ENCODE results near the gene CLDN8.
A peak's percentile ranks its signal among the peaks of the same experiment; 100 is the strongest.

CLDN8 gene

DNA sequence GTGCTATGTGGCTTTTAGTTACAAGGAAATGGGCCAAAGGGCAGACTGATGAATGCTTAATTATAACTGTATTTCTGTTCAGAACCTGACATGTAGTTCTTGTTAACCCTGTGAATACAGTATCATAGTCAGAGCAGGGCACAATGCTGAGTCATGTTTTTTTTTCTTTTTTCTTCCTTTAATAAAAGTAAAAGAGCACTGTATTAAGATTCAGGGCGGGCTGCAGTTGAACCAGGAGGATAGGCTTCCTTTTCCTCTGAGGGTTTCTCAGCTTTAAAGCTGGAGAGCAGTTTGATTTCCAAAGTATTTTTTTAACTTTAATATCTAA is 8.7 kb downstream of the CLDN8 start:
- TF ChIP-seq, protein P1, sequence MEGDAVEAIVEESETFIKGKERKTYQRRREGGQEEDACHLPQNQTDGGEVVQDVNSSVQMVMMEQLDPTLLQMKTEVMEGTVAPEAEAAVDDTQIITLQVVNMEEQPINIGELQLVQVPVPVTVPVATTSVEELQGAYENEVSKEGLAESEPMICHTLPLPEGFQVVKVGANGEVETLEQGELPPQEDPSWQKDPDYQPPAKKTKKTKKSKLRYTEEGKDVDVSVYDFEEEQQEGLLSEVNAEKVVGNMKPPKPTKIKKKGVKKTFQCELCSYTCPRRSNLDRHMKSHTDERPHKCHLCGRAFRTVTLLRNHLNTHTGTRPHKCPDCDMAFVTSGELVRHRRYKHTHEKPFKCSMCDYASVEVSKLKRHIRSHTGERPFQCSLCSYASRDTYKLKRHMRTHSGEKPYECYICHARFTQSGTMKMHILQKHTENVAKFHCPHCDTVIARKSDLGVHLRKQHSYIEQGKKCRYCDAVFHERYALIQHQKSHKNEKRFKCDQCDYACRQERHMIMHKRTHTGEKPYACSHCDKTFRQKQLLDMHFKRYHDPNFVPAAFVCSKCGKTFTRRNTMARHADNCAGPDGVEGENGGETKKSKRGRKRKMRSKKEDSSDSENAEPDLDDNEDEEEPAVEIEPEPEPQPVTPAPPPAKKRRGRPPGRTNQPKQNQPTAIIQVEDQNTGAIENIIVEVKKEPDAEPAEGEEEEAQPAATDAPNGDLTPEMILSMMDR (IDR thresholded peaks at IDR 0.05; ENCODE audit: insufficient read depth, missing control alignments), result no peak
- FAIRE-seq (no peak), DNase-seq (ENCODE audit: insufficient read length, low spot score) (no peak)

DNA sequence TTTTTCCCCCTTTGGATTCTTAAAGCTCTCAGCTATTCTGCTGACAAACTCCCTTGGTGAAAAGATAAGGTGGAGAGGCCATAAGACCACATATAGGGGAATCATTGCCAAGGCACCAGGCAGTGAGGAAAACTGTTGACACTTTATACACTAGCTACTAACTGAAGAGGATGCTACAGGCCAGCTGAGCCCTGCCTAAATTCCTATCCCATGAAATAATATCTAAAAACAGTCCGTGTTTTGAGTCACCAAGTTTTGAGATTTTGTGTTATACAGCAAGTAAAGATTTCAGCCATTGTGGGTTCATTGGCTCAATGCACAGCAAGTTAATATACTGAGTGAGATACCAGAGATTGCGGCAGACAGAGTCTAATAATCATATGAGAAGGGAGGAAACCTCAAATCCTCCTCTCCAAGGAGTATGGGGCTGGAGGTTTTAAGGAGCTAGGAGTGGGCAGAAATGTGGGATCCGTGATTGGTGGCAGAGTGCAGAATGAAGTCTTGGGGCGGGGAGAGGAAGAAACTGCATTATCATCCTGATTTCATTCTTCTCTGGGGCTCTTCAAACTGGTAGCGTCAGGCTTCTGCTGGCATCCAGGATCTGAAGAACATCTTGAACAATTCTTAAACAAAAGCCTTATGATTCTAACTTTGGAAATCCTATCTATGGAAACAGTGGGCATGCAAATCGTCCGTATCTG is 9.2 kb downstream of the CLDN8 start:
- FAIRE-seq (no peak), DNase-seq (ENCODE audit: insufficient read length, low spot score) (no peak)
- TF ChIP-seq, protein P1 (IDR thresholded peaks at IDR 0.05; ENCODE audit: insufficient read depth, missing control alignments), result no peak

DNA sequence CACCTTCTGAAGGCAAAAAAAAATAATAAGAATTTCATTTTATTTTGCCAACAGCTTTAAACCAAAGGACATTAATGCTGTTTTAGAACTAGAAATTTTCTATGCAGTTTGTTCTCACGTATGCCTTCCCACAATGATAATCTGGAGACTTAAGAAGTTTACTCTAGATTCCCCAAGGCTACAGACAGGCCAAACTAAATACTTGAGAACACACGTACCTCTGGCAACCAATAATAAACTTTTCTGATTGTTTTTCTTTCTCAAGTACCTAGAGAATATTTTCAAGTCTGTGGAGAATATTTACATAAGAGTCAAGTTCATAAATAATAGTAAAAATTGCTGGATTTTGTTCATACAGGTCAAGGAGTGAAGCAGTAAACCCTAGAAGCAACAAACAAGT is 15.9 kb downstream of the CLDN8 start:
- FAIRE-seq (no peak), DNase-seq (ENCODE audit: insufficient read length, low spot score) (no peak)
- TF ChIP-seq, protein P1 (IDR thresholded peaks at IDR 0.05; ENCODE audit: insufficient read depth, missing control alignments), result no peak

DNA sequence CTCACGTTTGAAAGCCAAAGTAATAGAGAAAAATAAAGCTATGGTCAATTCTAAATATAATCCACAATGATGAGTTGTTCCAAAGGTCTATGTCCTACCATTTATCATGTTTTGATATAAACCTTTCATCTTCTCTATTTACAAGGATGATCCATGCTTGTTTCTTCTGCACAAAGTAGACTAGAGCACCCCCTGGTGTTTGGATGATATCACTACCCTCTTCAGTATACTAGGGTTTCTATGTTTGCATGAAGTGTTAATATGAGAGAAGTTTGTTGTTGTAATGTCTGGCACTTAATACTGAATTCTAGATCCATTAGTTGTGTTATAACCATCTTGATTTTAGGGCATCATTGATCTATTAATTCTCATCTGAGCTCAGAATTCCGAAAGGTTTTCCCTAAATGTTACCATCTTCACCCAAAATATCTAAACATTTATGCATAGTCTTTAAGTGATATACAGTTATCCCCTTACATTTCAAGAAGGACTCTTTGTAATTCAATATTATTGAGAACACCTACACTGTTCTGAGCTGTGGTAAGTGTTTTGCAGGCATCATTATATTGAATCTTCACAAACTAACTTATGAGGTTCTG is 21.1 kb downstream of the CLDN8 start:
- peak; percentile 88 for FAIRE-seq
- DNase-seq (ENCODE audit: insufficient read length, low spot score), result no peak
- TF ChIP-seq, protein P1 (IDR thresholded peaks at IDR 0.05; ENCODE audit: insufficient read depth, missing control alignments), result peak; percentile 71

DNA sequence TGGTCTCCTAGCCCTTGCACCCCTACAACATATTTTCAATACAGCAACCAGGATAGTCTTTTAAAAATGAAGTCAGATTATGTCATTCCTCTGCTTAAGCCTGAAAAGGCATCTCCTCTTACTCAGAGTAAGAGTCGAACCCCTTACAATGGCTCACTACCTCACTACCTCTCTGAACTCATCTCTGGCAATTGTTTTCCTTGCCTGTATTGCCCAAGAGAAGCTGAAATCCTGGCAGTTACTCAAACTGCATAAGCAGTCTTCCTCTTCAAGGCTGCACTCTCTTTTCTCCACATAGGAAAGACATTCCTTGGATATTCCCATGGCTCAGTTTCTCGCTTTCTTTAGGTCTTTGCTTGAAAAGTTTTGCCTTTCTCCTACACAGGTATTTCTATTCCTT is 22.7 kb downstream of the CLDN8 start:
- TF ChIP-seq, protein P1 (IDR thresholded peaks at IDR 0.05; ENCODE audit: insufficient read depth, missing control alignments), result no peak
- FAIRE-seq (no peak), DNase-seq (ENCODE audit: insufficient read length, low spot score) (no peak)

DNA sequence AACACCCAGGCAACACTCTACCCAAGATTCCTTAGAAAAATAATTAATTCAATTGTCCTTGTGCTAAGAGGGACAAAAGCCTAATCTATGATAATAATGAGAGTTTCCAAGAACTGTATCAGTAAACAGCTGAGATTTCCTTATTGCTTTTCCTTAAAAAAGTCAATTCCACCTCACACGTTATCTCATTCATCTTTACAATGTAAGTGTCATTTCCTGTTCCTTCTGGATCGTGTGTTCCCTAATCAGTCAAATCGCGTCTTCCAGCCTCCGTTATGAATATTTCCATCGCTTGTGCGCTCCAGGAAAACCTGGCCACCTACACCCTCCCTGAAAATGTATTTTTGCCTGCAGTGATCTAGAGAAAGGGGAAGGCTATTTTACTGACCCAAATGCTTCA is 25.3 kb downstream of the CLDN8 start:
- TF ChIP-seq, protein P1 (IDR thresholded peaks at IDR 0.05; ENCODE audit: insufficient read depth, missing control alignments), result no peak
- FAIRE-seq, result no peak

DNA sequence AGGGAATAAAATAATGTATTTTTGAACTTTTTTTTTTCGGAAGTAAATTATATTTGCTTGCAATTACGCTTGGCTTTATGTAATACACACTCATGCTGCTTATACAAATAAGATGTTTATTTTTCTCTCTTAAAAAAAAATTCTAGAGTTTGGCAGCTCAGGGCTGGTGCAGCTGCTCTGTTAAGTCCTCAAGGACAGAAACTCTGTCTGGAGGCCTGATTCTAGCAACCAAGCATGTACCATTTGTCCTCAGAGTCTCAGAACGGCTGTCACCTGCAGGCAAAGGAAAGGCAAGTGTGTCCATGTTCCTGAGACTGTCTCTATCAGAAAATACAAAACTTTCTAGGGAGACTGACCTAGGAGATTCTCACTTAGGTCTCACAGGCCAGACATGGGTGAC is 26.1 kb downstream of the CLDN8 start:
- FAIRE-seq (no peak), DNase-seq (ENCODE audit: insufficient read length, low spot score) (no peak)
- TF ChIP-seq, protein P1 (IDR thresholded peaks at IDR 0.05; ENCODE audit: insufficient read depth, missing control alignments), result no peak

More for the DNA sequence above, 25.3 kb downstream of the CLDN8 start:
- no peak for DNase-seq (ENCODE audit: insufficient read length, low spot score)

All from D721Med (cell line).